ENCODE data around the gene IGSF1.

The IGSF1 gene

GRCh38 chrX:131239057-131239456 lies 50.0 kb downstream of the IGSF1 start:
- Mint-ChIP-seq H3K9me3 (no peaks in the 10 kb centered on the region), H3K27ac (no peak overlapping the region)

DNA sequence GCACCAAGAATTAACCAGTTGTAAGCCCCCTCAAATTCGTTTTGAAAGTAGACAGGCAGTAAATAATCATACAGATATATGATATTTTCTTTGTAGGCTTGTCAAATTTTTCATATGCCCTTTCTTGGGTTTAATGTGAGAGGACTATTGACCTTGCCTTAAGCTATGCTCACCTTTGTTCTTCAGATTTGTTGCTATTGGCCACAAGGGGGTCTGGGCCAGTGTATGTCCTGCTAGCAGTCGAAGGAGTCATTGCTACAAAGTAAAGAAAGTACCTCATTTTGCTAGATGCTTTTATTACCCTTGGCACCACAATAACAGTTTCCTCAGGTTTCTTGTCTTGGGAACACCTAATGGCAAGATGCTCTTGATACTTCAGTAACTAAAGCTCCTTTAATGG lies 51.7 kb downstream of the IGSF1 start:
- H3K4me1 Mint-ChIP-seq (ENCODE audit: low read depth), result no peaks in the 10 kb centered on the region
- no peaks in the 10 kb centered on the region for H3K27me3 Mint-ChIP-seq (ENCODE audit: low read depth)
- H3K9me3 Mint-ChIP-seq, result no peaks in the 10 kb centered on the region
- no peak overlapping the region for H3K27ac Mint-ChIP-seq
- H3K4me3 Mint-ChIP-seq, result no peak overlapping the region
- no peaks in the 10 kb centered on the region for H3K36me3 Mint-ChIP-seq (ENCODE audit: low read depth)

More at GRCh38 chrX:131239057-131239456, 50.0 kb downstream of the IGSF1 start:
- Mint-ChIP-seq H3K4me1 (ENCODE audit: low read depth) (no peaks in the 10 kb centered on the region), H3K4me3 (no peak overlapping the region), H3K36me3 (ENCODE audit: low read depth) (no peaks in the 10 kb centered on the region), H3K27me3 (ENCODE audit: low read depth) (no peaks in the 10 kb centered on the region)

- no peaks in the 10 kb centered on the region for H3K9me3 Mint-ChIP-seq
Measured at GRCh38 chrX:131235768-131236545, 53.1 kb downstream of the IGSF1 start.

DNA sequence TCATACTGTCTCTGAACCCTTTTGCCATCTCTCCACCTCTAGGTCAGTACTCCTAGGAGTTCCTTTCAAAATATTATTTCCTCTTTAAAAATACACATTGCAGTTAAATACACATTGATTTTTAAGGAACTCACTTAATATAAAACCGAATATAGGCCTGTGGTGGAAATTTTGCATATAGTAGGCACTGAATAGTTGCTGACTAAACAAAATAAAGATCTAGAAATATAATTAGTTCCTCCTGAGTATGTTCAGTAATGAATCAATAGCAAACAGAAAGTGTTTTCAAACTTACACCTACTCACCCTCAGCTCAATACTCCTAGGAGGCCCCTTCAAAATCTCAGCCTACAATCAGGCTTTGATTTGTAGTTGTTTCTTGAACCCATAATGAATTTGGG lies 61.5 kb downstream of the IGSF1 start:
- Mint-ChIP-seq H3K27me3 (ENCODE audit: low read depth) (no peaks in the 10 kb centered on the region), H3K27ac (no peak overlapping the region), H3K36me3 (ENCODE audit: low read depth) (no peaks in the 10 kb centered on the region), H3K4me1 (ENCODE audit: low read depth) (no peaks in the 10 kb centered on the region), H3K4me3 (no peak overlapping the region), H3K9me3 (no peaks in the 10 kb centered on the region)

More at GRCh38 chrX:131235768-131236545, 53.1 kb downstream of the IGSF1 start:
- Mint-ChIP-seq H3K4me3 (no peak overlapping the region), H3K4me1 (ENCODE audit: low read depth) (no peaks in the 10 kb centered on the region), H3K27me3 (ENCODE audit: low read depth) (no peaks in the 10 kb centered on the region), H3K36me3 (ENCODE audit: low read depth) (no peaks in the 10 kb centered on the region), H3K27ac (no peak overlapping the region)

- H3K4me3 Mint-ChIP-seq, result no peak overlapping the region
- no peaks in the 10 kb centered on the region for H3K27me3 Mint-ChIP-seq (ENCODE audit: low read depth)
Measured at GRCh38 chrX:131226591-131226990, 62.5 kb downstream of the IGSF1 start.

GRCh38 chrX:131225078-131225477 lies 64.0 kb downstream of the IGSF1 start:
- no peaks in the 10 kb centered on the region for H3K36me3 Mint-ChIP-seq (ENCODE audit: low read depth)
- no peaks in the 10 kb centered on the region for H3K4me1 Mint-ChIP-seq (ENCODE audit: low read depth)
- H3K27me3 Mint-ChIP-seq (ENCODE audit: low read depth), result no peaks in the 10 kb centered on the region
- H3K9me3 Mint-ChIP-seq, result no peaks in the 10 kb centered on the region
- no peak overlapping the region for H3K27ac Mint-ChIP-seq
- no peak overlapping the region for H3K4me3 Mint-ChIP-seq

More at GRCh38 chrX:131226591-131226990, 62.5 kb downstream of the IGSF1 start:
- Mint-ChIP-seq H3K9me3 (no peaks in the 10 kb centered on the region), H3K27ac (no peak overlapping the region), H3K36me3 (ENCODE audit: low read depth) (no peaks in the 10 kb centered on the region), H3K4me1 (ENCODE audit: low read depth) (no peaks in the 10 kb centered on the region)
